Right atrium auricular region (tissue), 2 donors: Measurements from ENCODE around the gene SCRG1. TPM values are rescaled to one million over a fixed set of nuclear protein-coding genes. Genes with fewer than 3 reads are reported as not detected.

Source experiments
- DNase-seq: peaks from one replicate; pipeline ENCODE4 v3.0.0-alpha.2; 2019; ENCODE audit warnings: low spot score
- H3K27ac ChIP-seq, 2 donors: fragments of 200-600 bp; sonication (generic); 1 replicate in 1 of 2; 2 replicates in 1 of 2; pipeline ENCODE4 v1.5.1; 2016 to 2019
- H3K27me3 ChIP-seq, 2 donors: fragments of 200-600 bp; sonication (generic); one replicate each; pipeline versions ENCODE4 v1.5.1 to v1.6.0; 2017 to 2019
- H3K36me3 ChIP-seq: fragments of 200-600 bp; sonication (generic); one replicate; pipeline ENCODE4 v1.5.1; 2016
- H3K4me1 ChIP-seq, 2 donors: fragments of 200-600 bp; sonication (generic); one replicate each; pipeline versions ENCODE4 v1.5.1 to v1.6.0; 2017 to 2019
- H3K4me3 ChIP-seq, 2 donors: fragments of 200-600 bp; sonication (generic); 1 replicate in 1 of 2; 2 replicates in 1 of 2; pipeline ENCODE4 v1.5.1; 2017 to 2019; ENCODE audit warnings: mild to moderate bottlenecking in 1 of 2, moderate library complexity in 1 of 2
- H3K9me3 ChIP-seq, 2 donors: fragments of 200-600 bp; sonication (generic); one replicate each; pipeline ENCODE4 v1.5.1; 2019
- total RNA-seq, 2 donors: library from RNA; depleted of rRNA; stranded (reverse); fragments of >200 nt; gene quantifications; one replicate each; pipeline ENCODE4 v1.1.0, GENCODE V29; 2016
- TF ChIP-seq, protein P1 (sequence below), 2 donors: fragments of 200-600 bp; sonication (generic); IDR thresholded peaks; one replicate each; pipeline ENCODE4 v1.5.1; 2019; ENCODE audit warnings: antibody characterized with exemption in 2 of 2

The SCRG1 gene
- total RNA-seq, 2 donors from 2014 or later, result 0.31 to 0.44 TPM

GRCh38 chr4:173343832-173344397 lies 55.0 kb downstream of the SCRG1 start:
- H3K27me3 ChIP-seq, result no peaks in the 10 kb centered on the region
- no peak for DNase-seq
- no peaks in the 10 kb centered on the region for H3K4me1 ChIP-seq
- TF ChIP-seq, protein P1, sequence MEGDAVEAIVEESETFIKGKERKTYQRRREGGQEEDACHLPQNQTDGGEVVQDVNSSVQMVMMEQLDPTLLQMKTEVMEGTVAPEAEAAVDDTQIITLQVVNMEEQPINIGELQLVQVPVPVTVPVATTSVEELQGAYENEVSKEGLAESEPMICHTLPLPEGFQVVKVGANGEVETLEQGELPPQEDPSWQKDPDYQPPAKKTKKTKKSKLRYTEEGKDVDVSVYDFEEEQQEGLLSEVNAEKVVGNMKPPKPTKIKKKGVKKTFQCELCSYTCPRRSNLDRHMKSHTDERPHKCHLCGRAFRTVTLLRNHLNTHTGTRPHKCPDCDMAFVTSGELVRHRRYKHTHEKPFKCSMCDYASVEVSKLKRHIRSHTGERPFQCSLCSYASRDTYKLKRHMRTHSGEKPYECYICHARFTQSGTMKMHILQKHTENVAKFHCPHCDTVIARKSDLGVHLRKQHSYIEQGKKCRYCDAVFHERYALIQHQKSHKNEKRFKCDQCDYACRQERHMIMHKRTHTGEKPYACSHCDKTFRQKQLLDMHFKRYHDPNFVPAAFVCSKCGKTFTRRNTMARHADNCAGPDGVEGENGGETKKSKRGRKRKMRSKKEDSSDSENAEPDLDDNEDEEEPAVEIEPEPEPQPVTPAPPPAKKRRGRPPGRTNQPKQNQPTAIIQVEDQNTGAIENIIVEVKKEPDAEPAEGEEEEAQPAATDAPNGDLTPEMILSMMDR (IDR thresholded peaks at IDR 0.05), result no peak
- peak overlapping the region in 1 of 2 donors; percentile 2 for H3K27ac ChIP-seq
- no peaks in the 10 kb centered on the region for H3K9me3 ChIP-seq
- no peaks in the 10 kb centered on the region for H3K36me3 ChIP-seq
- no peak overlapping the region for H3K4me3 ChIP-seq

DNA sequence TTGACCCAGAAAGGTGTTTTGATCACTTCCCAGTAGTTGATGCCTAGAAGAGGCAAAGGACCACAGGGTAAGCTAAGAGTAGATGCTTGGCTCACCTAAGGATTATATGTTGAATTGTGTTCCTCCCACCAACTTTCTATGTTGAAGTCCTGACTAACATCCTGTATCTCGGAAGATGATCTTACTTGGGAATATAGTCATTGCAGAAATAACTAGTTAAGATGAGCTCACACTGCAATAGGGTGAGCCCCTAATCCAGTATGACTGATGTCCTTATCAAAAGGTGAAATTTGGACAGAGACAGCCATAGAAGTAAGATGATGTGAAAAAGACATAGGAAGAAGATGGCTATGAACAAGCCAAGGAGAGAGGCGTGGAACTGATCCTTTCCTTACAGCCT lies 61.5 kb downstream of the SCRG1 start:
- no peaks in the 10 kb centered on the region for H3K27me3 ChIP-seq
- H3K27ac ChIP-seq, result no peak overlapping the region
- TF ChIP-seq, protein P1 (IDR thresholded peaks at IDR 0.05), result no peak

DNA sequence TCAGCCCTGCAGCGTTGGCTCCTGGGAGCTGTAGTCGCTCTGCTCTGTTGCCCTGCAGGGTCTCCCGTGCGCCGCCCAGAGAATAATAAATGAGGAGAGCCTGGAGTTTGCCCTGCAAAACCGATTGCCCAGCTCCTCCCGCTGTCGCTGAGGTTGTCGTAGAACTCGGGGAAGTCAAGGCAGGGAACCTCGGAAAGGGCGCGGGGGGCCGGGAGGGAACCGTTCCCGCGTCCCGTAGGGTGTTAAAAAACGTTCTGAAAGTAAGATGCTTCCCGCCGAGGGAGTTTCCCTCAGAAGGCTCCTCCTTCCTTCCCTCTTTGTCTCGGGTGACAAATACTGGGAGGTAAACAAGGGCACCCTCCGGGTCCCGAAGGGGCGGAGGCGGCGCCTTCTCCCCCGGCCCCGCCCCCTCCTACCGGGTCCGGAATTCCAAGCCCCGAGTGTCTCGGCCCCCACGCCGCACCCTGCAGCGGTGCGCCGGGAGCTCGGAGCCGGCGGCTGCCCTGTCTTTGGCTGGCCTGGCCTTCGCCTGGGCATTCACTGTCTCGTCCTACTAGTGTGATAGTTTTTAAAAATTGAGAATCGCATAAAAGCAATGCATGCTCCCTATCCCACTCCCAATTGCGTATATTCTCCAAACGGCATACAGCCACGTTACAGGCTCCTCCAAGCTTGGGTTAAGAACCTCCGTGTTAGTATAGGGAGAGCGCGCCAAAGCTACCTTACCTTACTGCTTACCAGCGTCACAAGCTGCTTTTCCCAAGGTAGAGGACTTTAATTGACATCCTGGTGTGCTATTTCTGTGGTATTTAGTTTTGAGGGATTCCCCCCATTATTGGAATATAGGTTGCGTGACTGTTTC lies 63.8 kb downstream of the SCRG1 start:
- Histone ChIP-seq H3K9me3 (no peaks in the 10 kb centered on the region), H3K27ac (peak overlapping the region; percentile 72 to 100), H3K4me3 (peak overlapping the region; percentile 92 to 94), H3K36me3 (peaks cover 24% of the 10 kb centered on the region), H3K4me1 (peaks cover 0 to 18% of the 10 kb centered on the region in 2 donors), H3K27me3 (no peaks in the 10 kb centered on the region)
- TF ChIP-seq, protein P1 (IDR thresholded peaks at IDR 0.05), result no peak
- peak; percentile 68 for DNase-seq

More for the DNA sequence above, 61.5 kb downstream of the SCRG1 start:
- Histone ChIP-seq H3K9me3 (no peaks in the 10 kb centered on the region), H3K36me3 (peaks cover 4% of the 10 kb centered on the region), H3K4me3 (no peak overlapping the region), H3K4me1 (peaks cover 0 to 10% of the 10 kb centered on the region in 2 donors)
- no peak for DNase-seq

Other genes with a start within 250 kb of the SCRG1 start
- 1 to 10 TPM; 5.4 to 6.5 TPM for gene GALNT7, start 230.3 kb downstream of the SCRG1 start, total RNA-seq
- 10 to 100 TPM; 34.4 to 41.7 TPM for gene HMGB2, start 64.8 kb downstream of the SCRG1 start, total RNA-seq
- 10 to 100 TPM; 25.4 to 27.3 TPM for gene SAP30, start 28.2 kb downstream of the SCRG1 start, total RNA-seq
- 100 to 1,000 TPM in 1 of 2 donors, 10 to 100 TPM in 1; 86.3 to 108 TPM for gene HAND2, start 131.1 kb upstream of the SCRG1 start, total RNA-seq